HG03558 (cell line): ENCODE measurements around the gene FURIN.
"Not testable (repeated sequence)": the region's sequence is repeated elsewhere in the genome, so short reads cannot be mapped to it uniquely, and the experiment has no call there.

ENCODE experiments used
- ATAC-seq: cut with Tn5 transposase; IDR thresholded peaks from one replicate; pipeline ENCODE4 v1.9.1; 2021; ENCODE audit warnings: moderate number of reproducible peaks; ENCODE audit not compliant: unreplicated experiment; ENCODE audit errors: extremely low read depth

The FURIN gene

GRCh38 chr15:90868261-90868689 lies at the start of gene FURIN:
Gene FURIN (plus strand): TSS chr15:90868588. CDS start chr15:90875741, 7,153 bp downstream.
- no peak for ATAC-seq

DNA sequence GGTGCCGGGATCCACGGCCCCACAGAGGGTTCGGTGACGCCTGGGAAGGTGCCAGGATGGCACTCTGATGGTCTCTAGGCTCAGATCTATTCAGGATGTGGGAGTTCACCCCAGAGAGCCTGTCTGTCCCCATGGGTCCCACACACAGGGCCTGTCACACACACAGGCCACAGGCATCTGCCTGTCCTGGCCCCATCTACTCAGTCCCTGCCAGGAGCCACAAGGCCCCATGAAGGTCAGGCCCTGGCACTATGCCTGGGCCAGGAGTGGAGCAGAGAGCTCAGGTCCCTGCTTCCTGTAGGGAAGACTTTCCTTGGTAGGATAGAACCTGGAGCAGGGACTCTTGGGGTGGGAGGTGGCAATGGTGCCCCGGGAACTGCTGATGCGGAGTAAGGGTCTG lies 49.0 kb upstream of the FURIN start:
- no peak for ATAC-seq

DNA sequence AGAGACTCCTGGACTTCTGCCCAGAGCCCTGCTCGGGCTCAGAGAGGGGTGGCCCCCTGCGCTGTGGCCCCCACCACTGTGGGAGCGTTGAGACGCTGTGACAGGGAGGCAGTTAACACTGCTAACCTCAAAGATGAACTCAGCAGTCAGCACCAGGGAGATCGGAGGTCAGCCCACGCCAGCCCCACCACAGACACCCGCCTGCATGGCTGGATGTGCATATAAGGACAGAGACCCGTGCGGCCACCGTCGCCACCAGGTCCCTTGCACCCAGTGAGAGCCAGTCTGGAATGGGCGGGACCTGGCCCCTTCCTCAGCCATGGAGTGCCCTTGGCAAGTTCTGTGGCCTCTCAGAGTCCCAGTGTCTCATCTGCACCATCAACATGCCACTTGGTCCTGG lies 48.5 kb upstream of the FURIN start:
- ATAC-seq: no peak

DNA sequence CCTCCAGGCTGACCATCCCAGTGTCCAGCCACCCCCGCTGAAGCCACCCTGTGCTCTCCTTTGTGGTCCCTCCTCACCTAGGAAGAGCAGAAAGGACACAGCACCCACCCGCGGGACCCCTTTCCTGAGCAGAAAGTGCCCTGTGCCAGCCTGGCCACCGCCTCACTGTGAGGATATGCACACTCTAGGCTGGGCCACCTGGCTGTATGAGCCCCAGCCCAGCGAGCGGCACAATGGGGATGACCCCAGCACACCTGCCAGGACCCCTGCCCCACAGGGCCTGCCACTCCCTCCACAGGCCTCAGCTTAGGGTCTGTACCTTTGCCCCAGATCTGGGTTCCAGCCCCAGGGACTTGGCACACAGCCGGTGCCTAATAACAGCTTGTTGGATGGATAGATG lies 47.9 kb upstream of the FURIN start:
- no peak for ATAC-seq

- no peak for ATAC-seq
These were observed 46.0 kb upstream of the FURIN start for GRCh38 chr15:90822204-90822955.

GRCh38 chr15:90823455-90823974 lies 44.9 kb upstream of the FURIN start:
- no peak for ATAC-seq

DNA sequence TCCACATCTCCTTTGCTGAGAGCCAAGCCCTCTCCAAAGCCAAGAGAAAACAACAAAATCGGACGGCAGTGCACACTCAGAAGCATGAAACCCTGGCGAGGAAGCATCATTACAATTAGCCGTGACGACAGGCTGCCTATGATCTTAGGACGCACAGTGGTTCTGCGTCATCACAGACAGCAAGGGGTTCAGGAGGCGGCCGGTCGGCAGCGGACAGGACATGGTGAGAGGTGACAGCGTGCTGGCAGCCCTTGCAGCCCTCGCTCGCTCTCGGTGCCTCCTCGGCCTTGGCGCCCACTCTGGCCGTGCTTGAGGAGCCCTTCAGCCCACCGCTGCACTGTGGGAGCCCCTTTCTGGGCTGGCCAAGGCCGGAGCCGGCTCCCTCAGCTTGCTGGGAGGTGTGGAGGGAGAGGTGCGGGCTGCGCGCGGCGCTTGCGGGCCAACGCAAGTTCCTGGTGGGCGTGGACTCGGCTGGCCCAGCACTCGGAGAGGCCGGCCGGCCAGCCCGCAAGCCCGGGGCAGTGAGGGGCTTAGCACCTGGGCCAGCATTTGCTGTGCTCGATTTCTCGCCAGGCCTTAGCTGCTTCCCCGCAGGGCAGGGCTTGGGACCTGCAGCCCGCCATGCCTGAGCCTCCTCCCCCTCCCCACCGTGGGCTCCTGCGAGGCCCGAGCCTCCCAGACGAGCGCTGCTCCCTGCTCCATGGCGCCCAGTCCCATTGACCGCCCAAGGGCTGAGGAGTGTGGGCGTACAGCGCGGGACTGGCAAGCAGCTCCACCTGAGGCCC lies 43.1 kb upstream of the FURIN start:
- not testable (repeated sequence) for ATAC-seq

GRCh38 chr15:90826206-90826885 lies 42.0 kb upstream of the FURIN start:
- not testable (repeated sequence) for ATAC-seq

GRCh38 chr15:90826886-90827435 lies 41.4 kb upstream of the FURIN start:
- ATAC-seq: no peak

- no peak for ATAC-seq
These were observed 40.3 kb upstream of the FURIN start for GRCh38 chr15:90828111-90828510.

DNA sequence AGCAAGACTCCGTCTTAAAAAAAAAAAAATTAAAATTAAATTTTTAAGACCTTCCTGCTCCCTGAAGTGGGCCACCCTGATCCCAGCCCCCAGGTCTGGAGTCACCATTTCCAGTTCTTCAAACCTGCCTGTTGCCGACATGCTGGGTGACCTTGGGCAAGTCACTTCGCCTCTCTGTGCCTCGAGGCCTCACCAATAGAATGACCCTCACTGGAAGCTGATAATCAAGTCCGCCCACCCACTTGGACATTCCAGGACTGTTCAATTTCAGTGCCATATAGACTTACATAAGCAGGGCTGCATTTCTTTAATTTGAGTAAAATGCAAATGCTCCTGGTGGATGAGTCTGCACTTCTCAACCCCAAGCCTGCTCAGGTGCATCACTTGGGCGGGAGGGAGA lies 39.3 kb upstream of the FURIN start:
- no peak for ATAC-seq

DNA sequence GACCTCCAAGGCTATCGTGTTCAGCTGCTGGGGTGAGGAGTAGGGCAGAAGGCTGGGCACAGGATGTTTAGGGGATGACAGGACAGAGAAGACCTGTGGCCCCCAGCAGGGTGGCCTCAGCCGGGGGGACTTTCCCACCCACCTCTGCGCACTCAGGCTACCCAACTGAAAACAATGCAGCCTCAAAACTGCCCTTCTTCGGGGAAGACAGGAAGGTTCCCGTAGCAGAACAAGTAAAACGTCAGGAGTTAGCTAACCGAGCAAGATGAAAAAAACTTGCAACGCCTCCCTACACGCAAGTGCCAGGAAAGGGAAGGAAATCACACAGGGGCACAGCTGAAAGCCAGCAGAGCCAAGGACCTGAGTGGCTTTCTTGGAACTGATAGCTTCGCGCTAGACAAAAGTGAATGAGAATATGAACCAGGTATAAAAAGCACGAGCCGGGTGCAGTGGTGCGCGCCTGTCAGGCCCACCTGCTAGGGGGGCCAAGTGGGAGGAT lies 38.4 kb upstream of the FURIN start:
- ATAC-seq: no peak

- no peak for ATAC-seq
These were observed 33.8 kb upstream of the FURIN start for GRCh38 chr15:90834626-90835025.

- no peak for ATAC-seq
These were observed 32.0 kb upstream of the FURIN start for GRCh38 chr15:90836296-90836871.

GRCh38 chr15:90837094-90837493 lies 31.3 kb upstream of the FURIN start:
- ATAC-seq: no peak

- ATAC-seq: no peak
These were observed 30.2 kb upstream of the FURIN start for GRCh38 chr15:90838139-90838538.

- ATAC-seq: no peak
These were observed 29.8 kb upstream of the FURIN start for GRCh38 chr15:90838544-90838943.

- ATAC-seq: peak; percentile 62
These were observed 29.0 kb upstream of the FURIN start for GRCh38 chr15:90839187-90840071.
